H4 (cell line): Measurements from ENCODE around the gene B4GALT6. TPM values are rescaled to one million over a fixed set of nuclear protein-coding genes. Genes with fewer than 3 reads are reported as not detected.
"Not testable (repeated sequence)": the region's sequence is repeated elsewhere in the genome, so short reads cannot be mapped to it uniquely, and the experiment has no call there.

Source experiments
- DNase-seq: peaks from one replicate; pipeline ENCODE4 v3.0.0-alpha.2; 2015; ENCODE audit warnings: low spot score
- total RNA-seq: library from RNA; depleted of rRNA; stranded (reverse); fragments of >200 nt; shearing (Covaris generic); gene quantifications from 2 replicates; pipeline ENCODE4 v1.2.3, GENCODE V29; 2014; rRNA removed

B4GALT6 gene
- total RNA-seq, result 6.7 and 9.6 TPM in 2 replicates

GRCh38 chr18:31684279-31685096 is at the start of gene B4GALT6:
TSS of gene B4GALT6 (minus strand) at chr18:31684581. CDS start at chr18:31684426, 155 bp downstream.
- no peak for DNase-seq

GRCh38 chr18:31731628-31732027 is 47.2 kb upstream of the B4GALT6 start:
- no peak for DNase-seq

GRCh38 chr18:31729196-31729595 is 44.8 kb upstream of the B4GALT6 start:
- DNase-seq, result not testable (repeated sequence)

GRCh38 chr18:31723990-31724711 is 39.8 kb upstream of the B4GALT6 start:
- DNase-seq, result no peak

- no peak for DNase-seq
Observed at GRCh38 chr18:31723639-31723989, 39.2 kb upstream of the B4GALT6 start.

- peak; percentile 54 for DNase-seq
Observed at GRCh38 chr18:31722369-31722957, 38.1 kb upstream of the B4GALT6 start.

GRCh38 chr18:31721601-31722000 is 37.2 kb upstream of the B4GALT6 start:
- no peak for DNase-seq

- DNase-seq, result no peak
Observed at GRCh38 chr18:31720867-31721266, 36.5 kb upstream of the B4GALT6 start.

GRCh38 chr18:31719363-31720006 is 35.1 kb upstream of the B4GALT6 start:
- DNase-seq, result no peak

GRCh38 chr18:31718386-31718785 is 34.0 kb upstream of the B4GALT6 start:
- no peak for DNase-seq

GRCh38 chr18:31716362-31716761 is 32.0 kb upstream of the B4GALT6 start:
- no peak for DNase-seq

- no peak for DNase-seq
Observed at GRCh38 chr18:31711365-31712172, 27.2 kb upstream of the B4GALT6 start.

GRCh38 chr18:31710826-31711225 is 26.4 kb upstream of the B4GALT6 start:
- DNase-seq, result no peak

GRCh38 chr18:31707815-31708214 is 23.4 kb upstream of the B4GALT6 start:
- DNase-seq, result no peak

- no peak for DNase-seq
Observed at GRCh38 chr18:31702449-31702848, 18.1 kb upstream of the B4GALT6 start.

GRCh38 chr18:31701744-31702143 is 17.4 kb upstream of the B4GALT6 start:
- DNase-seq, result no peak

GRCh38 chr18:31700990-31701389 is 16.6 kb upstream of the B4GALT6 start:
- no peak for DNase-seq

- DNase-seq, result no peak
Observed at GRCh38 chr18:31697351-31698298, 13.2 kb upstream of the B4GALT6 start.

- DNase-seq, result no peak
Observed at GRCh38 chr18:31695989-31696388, 11.6 kb upstream of the B4GALT6 start.

GRCh38 chr18:31694297-31694696 is 9.9 kb upstream of the B4GALT6 start:
- no peak for DNase-seq
